Measurements from ENCODE around the gene CLCN1.

Gene CLCN1

DNA sequence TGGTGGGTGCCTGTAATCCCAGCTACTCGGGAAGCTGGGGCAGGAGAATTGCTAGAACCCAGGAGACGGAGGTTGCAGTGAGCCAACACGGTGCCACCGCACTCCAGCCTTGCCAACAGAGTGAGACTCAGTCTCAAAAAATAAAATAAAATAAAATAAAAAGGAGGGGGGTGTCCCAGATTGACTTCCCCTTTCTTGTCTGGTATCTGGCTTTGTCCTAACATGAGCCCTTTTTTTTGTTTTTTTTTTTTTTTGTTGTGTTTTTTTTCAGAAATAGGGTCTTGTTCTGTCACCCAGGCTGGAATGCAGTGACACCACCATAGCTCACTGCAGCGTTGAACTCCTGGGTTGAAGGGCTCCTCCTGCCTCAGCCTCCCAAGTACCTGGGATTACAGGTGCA, 23.0 kb upstream of the CLCN1 start:
- no peak overlapping the region for H2AFZ ChIP-seq (ENCODE audit: low read length, unreplicated experiment)
- peaks cover 35% of the 10 kb centered on the region for H3K4me1 ChIP-seq (ENCODE audit: control insufficient read depth, insufficient read depth, low read length, unreplicated experiment)
- no peaks in the 10 kb centered on the region for H3K27me3 ChIP-seq (ENCODE audit: insufficient read depth, low read length)
- H3K79me2 ChIP-seq (ENCODE audit: control insufficient read depth, insufficient read depth, low read length, unreplicated experiment): peaks cover 72% of the 10 kb centered on the region
- H3K27ac ChIP-seq (ENCODE audit: low read depth, low read length): no peak overlapping the region
- no peak overlapping the region for H3K4me3 ChIP-seq (ENCODE audit: low read depth, low read length)
- peaks cover 43% of the 10 kb centered on the region for H3K36me3 ChIP-seq (ENCODE audit: insufficient read depth, low read length)

DNA sequence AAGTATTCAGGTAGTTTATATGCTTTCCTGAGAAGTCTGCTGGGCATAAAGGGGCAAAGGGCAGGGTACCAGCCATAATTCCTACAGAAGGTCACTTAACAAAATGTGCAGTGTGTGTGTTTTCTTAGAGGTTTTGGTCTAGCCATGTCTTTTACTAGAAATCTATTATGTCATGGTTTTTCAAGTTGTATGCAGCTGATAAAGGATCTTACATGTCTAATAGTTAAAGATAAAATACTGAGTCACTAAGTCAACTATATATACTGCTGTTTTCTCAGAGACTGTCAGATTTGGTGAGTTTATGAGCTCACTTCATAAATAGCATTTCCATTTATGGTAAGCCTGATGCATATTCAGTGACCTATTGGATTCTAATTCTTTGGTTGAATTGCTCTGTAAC, 20.0 kb upstream of the CLCN1 start:
- H3K36me3 ChIP-seq (ENCODE audit: insufficient read depth, low read length): peaks cover 54% of the 10 kb centered on the region
- no peak overlapping the region for H3K4me3 ChIP-seq (ENCODE audit: low read depth, low read length)
- peaks cover 50% of the 10 kb centered on the region for H3K79me2 ChIP-seq (ENCODE audit: control insufficient read depth, insufficient read depth, low read length, unreplicated experiment)
- H2AFZ ChIP-seq (ENCODE audit: low read length, unreplicated experiment): no peak overlapping the region
- H3K27me3 ChIP-seq (ENCODE audit: insufficient read depth, low read length): no peaks in the 10 kb centered on the region
- peaks cover 19% of the 10 kb centered on the region for H3K4me1 ChIP-seq (ENCODE audit: control insufficient read depth, insufficient read depth, low read length, unreplicated experiment)
- H3K27ac ChIP-seq (ENCODE audit: low read depth, low read length): peak overlapping the region; percentile 63

GRCh38 chr7:143296686-143297085, 19.2 kb upstream of the CLCN1 start:
- H3K36me3 ChIP-seq (ENCODE audit: insufficient read depth, low read length): peaks cover 55% of the 10 kb centered on the region
- peaks cover 42% of the 10 kb centered on the region for H3K79me2 ChIP-seq (ENCODE audit: control insufficient read depth, insufficient read depth, low read length, unreplicated experiment)
- peak overlapping the region; percentile 63 for H3K27ac ChIP-seq (ENCODE audit: low read depth, low read length)
- no peaks in the 10 kb centered on the region for H3K27me3 ChIP-seq (ENCODE audit: insufficient read depth, low read length)
- H3K4me1 ChIP-seq (ENCODE audit: control insufficient read depth, insufficient read depth, low read length, unreplicated experiment): peaks cover 13% of the 10 kb centered on the region
- H3K4me3 ChIP-seq (ENCODE audit: low read depth, low read length): no peak overlapping the region
- H2AFZ ChIP-seq (ENCODE audit: low read length, unreplicated experiment): no peak overlapping the region

DNA sequence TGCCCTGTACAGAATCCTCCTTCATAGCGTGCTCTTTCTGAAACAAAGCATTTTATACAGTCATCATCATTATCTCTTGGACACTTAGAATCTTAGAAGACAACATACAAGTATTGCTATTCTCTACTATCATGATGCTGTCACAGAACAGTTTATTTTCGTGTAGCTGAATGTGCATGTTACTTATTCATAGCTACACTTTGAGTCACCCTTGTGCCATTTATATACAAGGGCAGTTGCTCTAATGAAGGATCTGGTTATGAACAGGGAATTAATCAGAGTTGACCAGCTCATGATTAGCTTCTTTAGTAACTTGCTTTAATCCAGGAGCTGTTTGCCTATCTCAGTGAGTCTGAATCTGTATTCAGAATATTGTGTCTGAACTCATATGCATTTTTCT, 16.6 kb upstream of the CLCN1 start:
- Histone ChIP-seq H3K36me3 (ENCODE audit: insufficient read depth, low read length) (peaks cover 47% of the 10 kb centered on the region), H3K27ac (ENCODE audit: low read depth, low read length) (no peak overlapping the region), H3K4me1 (ENCODE audit: control insufficient read depth, insufficient read depth, low read length, unreplicated experiment) (peaks cover 13% of the 10 kb centered on the region), H3K79me2 (ENCODE audit: control insufficient read depth, insufficient read depth, low read length, unreplicated experiment) (peaks cover 30% of the 10 kb centered on the region), H2AFZ (ENCODE audit: low read length, unreplicated experiment) (no peak overlapping the region), H3K27me3 (ENCODE audit: insufficient read depth, low read length) (no peaks in the 10 kb centered on the region), H3K4me3 (ENCODE audit: low read depth, low read length) (no peak overlapping the region)

DNA sequence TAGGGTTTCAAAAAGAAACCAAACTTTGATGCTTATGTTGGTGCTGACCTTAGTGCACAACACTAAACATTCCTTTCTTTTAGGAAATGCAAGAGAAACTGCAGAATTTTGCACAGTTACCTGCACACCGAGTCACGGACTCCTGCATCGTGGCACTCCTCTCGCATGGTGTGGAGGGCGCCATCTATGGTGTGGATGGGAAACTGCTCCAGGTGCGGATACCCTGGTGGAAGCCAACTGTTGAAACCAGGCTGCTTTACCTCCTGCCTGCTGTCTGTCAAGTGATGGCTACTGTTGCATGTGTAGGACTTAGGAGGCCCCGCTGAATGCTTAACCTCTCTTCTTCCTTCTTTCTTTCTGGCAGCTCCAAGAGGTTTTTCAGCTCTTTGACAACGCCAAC, 16.1 kb upstream of the CLCN1 start:
- H3K36me3 ChIP-seq (ENCODE audit: insufficient read depth, low read length): peaks cover 43% of the 10 kb centered on the region
- H3K79me2 ChIP-seq (ENCODE audit: control insufficient read depth, insufficient read depth, low read length, unreplicated experiment): peaks cover 26% of the 10 kb centered on the region
- no peak overlapping the region for H3K27ac ChIP-seq (ENCODE audit: low read depth, low read length)
- H2AFZ ChIP-seq (ENCODE audit: low read length, unreplicated experiment): no peak overlapping the region
- H3K4me3 ChIP-seq (ENCODE audit: low read depth, low read length): no peak overlapping the region
- no peaks in the 10 kb centered on the region for H3K27me3 ChIP-seq (ENCODE audit: insufficient read depth, low read length)
- H3K4me1 ChIP-seq (ENCODE audit: control insufficient read depth, insufficient read depth, low read length, unreplicated experiment): peaks cover 13% of the 10 kb centered on the region

GRCh38 chr7:143300959-143301935, 14.7 kb upstream of the CLCN1 start:
- Histone ChIP-seq H3K79me2 (ENCODE audit: control insufficient read depth, insufficient read depth, low read length, unreplicated experiment) (peaks cover 14% of the 10 kb centered on the region), H3K4me3 (ENCODE audit: low read depth, low read length) (no peak overlapping the region), H2AFZ (ENCODE audit: low read length, unreplicated experiment) (no peak overlapping the region), H3K36me3 (ENCODE audit: insufficient read depth, low read length) (peaks cover 36% of the 10 kb centered on the region), H3K4me1 (ENCODE audit: control insufficient read depth, insufficient read depth, low read length, unreplicated experiment) (peaks cover 3% of the 10 kb centered on the region), H3K27me3 (ENCODE audit: insufficient read depth, low read length) (no peaks in the 10 kb centered on the region), H3K27ac (ENCODE audit: low read depth, low read length) (no peak overlapping the region)

- H3K4me3 ChIP-seq (ENCODE audit: low read depth, low read length): no peak overlapping the region
- H3K4me1 ChIP-seq (ENCODE audit: control insufficient read depth, insufficient read depth, low read length, unreplicated experiment): no peaks in the 10 kb centered on the region
- no peaks in the 10 kb centered on the region for H3K79me2 ChIP-seq (ENCODE audit: control insufficient read depth, insufficient read depth, low read length, unreplicated experiment)
- H2AFZ ChIP-seq (ENCODE audit: low read length, unreplicated experiment): no peak overlapping the region
- no peak overlapping the region for H3K27ac ChIP-seq (ENCODE audit: low read depth, low read length)
- peaks cover 39% of the 10 kb centered on the region for H3K36me3 ChIP-seq (ENCODE audit: insufficient read depth, low read length)
- H3K27me3 ChIP-seq (ENCODE audit: insufficient read depth, low read length): no peaks in the 10 kb centered on the region
Measured at GRCh38 chr7:143303733-143304132, 12.2 kb upstream of the CLCN1 start.

- Histone ChIP-seq H3K4me1 (ENCODE audit: control insufficient read depth, insufficient read depth, low read length, unreplicated experiment) (no peaks in the 10 kb centered on the region), H3K36me3 (ENCODE audit: insufficient read depth, low read length) (peaks cover 36% of the 10 kb centered on the region)
Measured at GRCh38 chr7:143304938-143305337, 11.0 kb upstream of the CLCN1 start.

DNA sequence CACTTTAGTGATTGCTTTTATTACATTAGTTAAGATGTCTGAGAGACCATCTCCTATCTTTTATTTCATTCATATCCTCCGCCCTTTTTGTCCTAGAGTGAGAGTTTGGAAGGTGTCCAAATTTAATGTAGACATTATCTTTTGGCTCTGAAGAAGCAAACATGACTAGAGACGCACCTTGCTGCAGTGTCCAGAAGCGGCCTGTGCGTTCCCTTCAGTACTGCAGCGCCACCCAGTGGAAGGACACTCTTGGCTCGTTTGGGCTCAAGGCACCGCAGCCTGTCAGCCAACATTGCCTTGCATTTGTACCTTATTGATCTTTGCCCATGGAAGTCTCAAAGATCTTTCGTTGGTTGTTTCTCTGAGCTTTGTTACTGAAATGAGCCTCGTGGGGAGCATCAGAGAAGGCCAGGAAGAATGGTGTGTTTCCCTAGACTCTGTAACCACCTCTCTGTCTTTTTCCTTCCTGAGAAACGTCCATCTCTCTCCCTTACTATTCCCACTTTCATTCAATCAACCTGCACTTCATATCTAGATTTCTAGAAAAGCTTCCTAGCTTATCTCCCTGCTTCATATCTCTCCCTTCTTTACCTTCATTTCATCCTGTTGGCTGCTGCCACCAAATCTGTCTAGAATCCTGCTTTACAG, 10.4 kb upstream of the CLCN1 start:
- Histone ChIP-seq H3K4me1 (ENCODE audit: control insufficient read depth, insufficient read depth, low read length, unreplicated experiment) (no peaks in the 10 kb centered on the region), H3K36me3 (ENCODE audit: insufficient read depth, low read length) (peaks cover 36% of the 10 kb centered on the region), H3K27ac (ENCODE audit: low read depth, low read length) (no peak overlapping the region), H3K27me3 (ENCODE audit: insufficient read depth, low read length) (no peaks in the 10 kb centered on the region), H3K79me2 (ENCODE audit: control insufficient read depth, insufficient read depth, low read length, unreplicated experiment) (no peaks in the 10 kb centered on the region), H3K4me3 (ENCODE audit: low read depth, low read length) (no peak overlapping the region), H2AFZ (ENCODE audit: low read length, unreplicated experiment) (no peak overlapping the region)

More at GRCh38 chr7:143304938-143305337, 11.0 kb upstream of the CLCN1 start:
- Histone ChIP-seq H2AFZ (ENCODE audit: low read length, unreplicated experiment) (no peak overlapping the region), H3K79me2 (ENCODE audit: control insufficient read depth, insufficient read depth, low read length, unreplicated experiment) (no peaks in the 10 kb centered on the region), H3K27ac (ENCODE audit: low read depth, low read length) (no peak overlapping the region), H3K27me3 (ENCODE audit: insufficient read depth, low read length) (no peaks in the 10 kb centered on the region), H3K4me3 (ENCODE audit: low read depth, low read length) (no peak overlapping the region)

GRCh38 chr7:143308632-143309031, 7.3 kb upstream of the CLCN1 start:
- Histone ChIP-seq H3K79me2 (ENCODE audit: control insufficient read depth, insufficient read depth, low read length, unreplicated experiment) (no peaks in the 10 kb centered on the region), H3K27ac (ENCODE audit: low read depth, low read length) (no peak overlapping the region), H3K27me3 (ENCODE audit: insufficient read depth, low read length) (no peaks in the 10 kb centered on the region), H3K36me3 (ENCODE audit: insufficient read depth, low read length) (peaks cover 28% of the 10 kb centered on the region), H3K4me3 (ENCODE audit: low read depth, low read length) (no peak overlapping the region), H3K4me1 (ENCODE audit: control insufficient read depth, insufficient read depth, low read length, unreplicated experiment) (no peaks in the 10 kb centered on the region), H2AFZ (ENCODE audit: low read length, unreplicated experiment) (no peak overlapping the region)

GRCh38 chr7:143314127-143314526, 1.8 kb upstream of the CLCN1 start:
- no peaks in the 10 kb centered on the region for H3K27me3 ChIP-seq (ENCODE audit: insufficient read depth, low read length)
- peaks cover 9% of the 10 kb centered on the region for H3K4me1 ChIP-seq (ENCODE audit: control insufficient read depth, insufficient read depth, low read length, unreplicated experiment)
- no peaks in the 10 kb centered on the region for H3K36me3 ChIP-seq (ENCODE audit: insufficient read depth, low read length)
- H2AFZ ChIP-seq (ENCODE audit: low read length, unreplicated experiment): no peak overlapping the region
- no peaks in the 10 kb centered on the region for H3K79me2 ChIP-seq (ENCODE audit: control insufficient read depth, insufficient read depth, low read length, unreplicated experiment)
- no peak overlapping the region for H3K27ac ChIP-seq (ENCODE audit: low read depth, low read length)
- H3K4me3 ChIP-seq (ENCODE audit: low read depth, low read length): no peak overlapping the region
